GM12892 (cell line): ENCODE measurements around the gene GAB2.

ENCODE experiments used
- POLR2A ChIP-seq: IDR thresholded peaks from 2 replicates; pipeline ENCODE4 v1.6.1; 2011; ENCODE audit warnings: low read depth, low read length, control low read depth
- TAF1 ChIP-seq: IDR thresholded peaks from 2 replicates; pipeline ENCODE4 v1.6.1; 2011; ENCODE audit warnings: low read depth, mild to moderate bottlenecking, control low read depth, low read length, borderline replicate concordance

DNA sequence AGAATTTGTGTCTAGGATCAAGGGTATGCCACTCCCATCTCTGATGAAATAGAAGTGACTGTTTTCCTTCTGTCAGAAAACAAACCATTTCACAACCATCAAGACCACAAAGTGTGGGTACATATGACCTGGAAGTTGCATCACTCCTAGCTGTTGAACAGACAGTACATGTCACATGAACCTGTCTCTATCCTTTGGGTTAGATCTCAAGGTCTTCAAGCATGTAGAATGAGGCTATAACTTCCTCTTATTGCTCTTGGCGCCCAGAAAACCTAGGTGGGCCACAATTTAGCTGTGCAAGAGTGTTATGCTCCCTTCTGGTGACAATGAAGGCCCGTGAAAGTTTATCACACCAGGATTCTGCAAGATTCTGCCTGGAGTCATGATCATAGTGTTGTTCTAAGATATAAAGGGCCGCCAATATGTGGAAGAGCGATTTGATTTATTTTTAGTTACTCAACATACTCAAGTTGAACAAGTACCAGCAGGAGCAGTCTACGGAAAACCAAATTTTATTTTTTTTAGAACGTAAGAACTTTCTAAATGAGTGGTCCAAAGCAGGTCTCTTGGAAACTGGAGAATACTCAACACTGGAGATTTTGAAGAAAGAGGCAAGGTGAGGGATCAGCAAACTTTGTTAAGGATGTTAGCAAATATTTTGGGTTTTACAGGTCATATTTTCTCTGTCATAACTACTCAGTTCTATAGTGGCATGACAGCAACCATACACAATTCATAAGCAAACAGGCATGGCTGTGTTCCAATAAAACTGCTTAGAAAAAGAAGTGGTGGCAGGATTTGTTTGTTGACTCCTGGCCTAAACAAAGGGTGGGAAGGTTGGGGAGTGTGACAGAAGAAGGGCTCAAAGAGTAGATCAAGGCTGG lies 127.1 kb downstream of the GAB2 start:
- TF ChIP-seq POLR2A (no peak), TAF1 (no peak)
